NCI-H1436 (cell line): ENCODE results near the gene PLD6.
"Not testable (repeated sequence)": the region's sequence is repeated elsewhere in the genome, so short reads cannot be mapped to it uniquely, and the experiment has no call there.

Experiments used
- DNase-seq: peaks from one replicate; lab custom pipeline; 2025; lab: John Stamatoyannopoulos, UW

The PLD6 gene

GRCh38 chr17:17200831-17201230 is 5.3 kb downstream of the PLD6 start:
- no peak for DNase-seq

- DNase-seq, result no peak
Measured at GRCh38 chr17:17200311-17200710, 5.8 kb downstream of the PLD6 start.

GRCh38 chr17:17198281-17198680 is 7.9 kb downstream of the PLD6 start:
- DNase-seq, result no peak

- no peak for DNase-seq
Measured at GRCh38 chr17:17196776-17197175, 9.4 kb downstream of the PLD6 start.

- DNase-seq, result not testable (repeated sequence)
Measured at GRCh38 chr17:17195466-17195865, 10.7 kb downstream of the PLD6 start.

- no peak for DNase-seq
Measured at GRCh38 chr17:17191961-17192381, 14.2 kb downstream of the PLD6 start.

- no peak for DNase-seq
Measured at GRCh38 chr17:17191346-17191792, 14.8 kb downstream of the PLD6 start.

GRCh38 chr17:17190188-17190587 is 15.9 kb downstream of the PLD6 start:
- no peak for DNase-seq

- DNase-seq, result no peak
Measured at GRCh38 chr17:17189559-17189958, 16.6 kb downstream of the PLD6 start.

- no peak for DNase-seq
Measured at GRCh38 chr17:17188586-17188985, 17.5 kb downstream of the PLD6 start.

GRCh38 chr17:17186551-17187505 is 19.3 kb downstream of the PLD6 start:
- DNase-seq, result no peak

- no peak for DNase-seq
Measured at GRCh38 chr17:17186051-17186450, 20.1 kb downstream of the PLD6 start.

- DNase-seq, result not testable (repeated sequence)
Measured at GRCh38 chr17:17184985-17185757, 21.0 kb downstream of the PLD6 start.

GRCh38 chr17:17183744-17184143 is 22.4 kb downstream of the PLD6 start:
- no peak for DNase-seq

- no peak for DNase-seq
Measured at GRCh38 chr17:17182598-17183136, 23.5 kb downstream of the PLD6 start.

- no peak for DNase-seq
Measured at GRCh38 chr17:17181666-17182597, 24.2 kb downstream of the PLD6 start.

GRCh38 chr17:17180741-17181525 is 25.2 kb downstream of the PLD6 start:
- no peak for DNase-seq

- DNase-seq, result no peak
Measured at GRCh38 chr17:17180141-17180603, 26.0 kb downstream of the PLD6 start.

- no peak for DNase-seq
Measured at GRCh38 chr17:17179371-17179827, 26.7 kb downstream of the PLD6 start.

GRCh38 chr17:17177176-17177575 is 29.0 kb downstream of the PLD6 start:
- no peak for DNase-seq
